HG03159 (cell line): ENCODE results near the gene SPRR1B.
"Not testable (repeated sequence)": the region's sequence is repeated elsewhere in the genome, so short reads cannot be mapped to it uniquely, and the experiment has no call there.

Source experiments
- ATAC-seq: cut with Tn5 transposase; IDR thresholded peaks from one replicate; pipeline ENCODE4 v1.9.1; 2021; ENCODE audit warnings: mild to moderate bottlenecking, moderate library complexity; ENCODE audit not compliant: unreplicated experiment

The SPRR1B gene, protein sequence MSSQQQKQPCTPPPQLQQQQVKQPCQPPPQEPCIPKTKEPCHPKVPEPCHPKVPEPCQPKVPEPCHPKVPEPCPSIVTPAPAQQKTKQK

DNA sequence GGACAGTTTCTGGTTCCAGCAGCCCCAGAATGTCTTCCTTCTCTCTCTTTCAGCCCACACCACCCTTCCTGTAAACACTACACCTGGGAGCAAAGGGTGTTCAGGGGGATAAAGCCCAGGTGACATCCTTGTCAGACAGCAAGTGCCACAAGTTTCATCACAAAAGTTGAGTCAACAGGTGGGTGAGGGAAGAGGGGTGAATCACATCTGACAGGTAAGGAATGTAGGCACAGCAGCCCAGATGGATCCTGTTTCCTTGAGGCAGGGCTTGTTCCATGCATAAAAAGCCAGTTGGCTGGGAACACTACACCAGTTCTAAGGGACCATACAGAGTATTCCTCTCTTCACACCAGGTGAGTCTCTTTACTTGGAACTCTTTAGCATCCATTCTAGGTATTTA lies at the start of gene SPRR1B:
TSS of gene SPRR1B (plus strand) at position 309 of the 400 bp plus-strand sequence. CDS start 1,143 bp downstream, outside the sequence.
- no peak for ATAC-seq

DNA sequence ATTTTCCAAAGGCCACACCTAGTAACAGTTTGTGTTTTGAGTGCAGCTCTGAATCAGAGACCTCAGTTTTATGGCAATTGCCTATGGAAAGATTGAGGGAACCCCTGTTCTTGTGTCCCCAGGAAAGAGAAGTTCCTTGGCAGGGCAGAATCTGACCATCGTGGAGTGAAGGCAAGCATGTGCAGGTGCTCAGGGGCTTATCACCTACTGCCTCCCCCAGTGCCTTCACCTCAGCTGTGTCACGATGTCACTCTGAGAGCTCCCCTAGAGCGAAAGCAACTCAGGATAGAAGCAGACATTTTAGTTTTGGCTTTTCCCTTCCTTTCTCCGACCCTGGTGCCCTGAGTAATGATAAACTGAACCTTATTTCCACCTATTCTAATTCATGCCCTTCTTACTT lies 48.9 kb upstream of the SPRR1B start:
- ATAC-seq = no peak

DNA sequence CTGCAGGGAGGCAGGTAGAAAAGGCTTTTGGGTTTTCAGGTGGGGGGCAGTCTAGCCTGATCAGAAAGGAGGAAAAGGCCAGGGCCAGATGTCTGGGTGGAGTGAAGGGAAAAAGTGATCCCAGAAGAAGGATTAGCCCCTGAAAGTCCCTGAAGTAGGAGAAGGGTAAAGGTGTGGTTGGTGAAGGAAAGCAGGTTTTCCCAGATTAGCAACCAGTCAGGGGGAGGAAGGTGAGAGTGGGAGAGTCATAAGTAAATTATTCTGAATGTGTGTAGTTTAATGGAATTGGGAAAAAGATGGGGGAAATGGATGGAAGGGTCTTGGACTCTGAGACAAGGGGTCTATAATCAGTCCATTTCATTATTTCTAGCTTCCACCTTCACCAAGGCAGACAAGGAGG lies 47.8 kb upstream of the SPRR1B start:
- ATAC-seq = no peak

DNA sequence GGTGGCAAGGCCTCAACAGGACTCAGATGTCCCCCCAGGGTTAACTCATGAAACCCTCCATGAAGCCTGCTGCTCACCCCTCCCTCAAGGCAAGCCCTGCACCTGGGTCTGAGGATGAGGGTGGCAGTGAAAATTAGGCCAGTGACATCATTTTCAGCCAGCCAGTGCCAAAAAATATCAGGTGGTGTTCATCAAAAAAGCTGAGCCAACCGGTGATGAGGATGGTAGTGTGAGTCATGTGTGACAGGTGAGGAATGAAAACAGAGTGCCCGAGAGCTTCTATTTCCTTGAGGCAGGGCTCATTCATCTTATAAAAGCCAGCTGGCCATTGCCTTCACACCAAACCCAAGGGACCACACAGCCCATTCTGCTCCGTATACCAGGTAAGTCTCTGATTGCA lies 47.3 kb upstream of the SPRR1B start, which contains the start of gene SPRR1A:
TSS of gene SPRR1A (plus strand) at position 339 of the 400 bp plus-strand sequence. CDS start 1,150 bp downstream, outside the sequence.
- ATAC-seq = no peak

DNA sequence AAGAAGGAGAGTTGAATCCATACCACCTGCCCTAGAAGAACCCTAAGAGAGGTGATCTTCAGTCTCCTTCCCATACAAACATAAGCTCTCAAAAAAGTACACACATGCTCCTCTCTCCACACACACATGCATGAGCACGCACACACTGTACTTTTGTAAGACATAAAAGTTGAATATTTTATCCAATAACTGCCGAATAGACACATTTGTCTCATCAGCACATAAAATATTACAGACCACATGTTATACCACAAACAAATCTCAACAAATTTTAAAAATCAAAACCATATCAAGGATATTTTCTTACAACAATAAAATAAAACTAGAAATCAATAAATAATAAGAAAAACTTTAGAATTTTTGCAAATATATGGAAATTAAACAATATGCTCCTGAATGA lies 44.4 kb upstream of the SPRR1B start:
- no peak for ATAC-seq

DNA sequence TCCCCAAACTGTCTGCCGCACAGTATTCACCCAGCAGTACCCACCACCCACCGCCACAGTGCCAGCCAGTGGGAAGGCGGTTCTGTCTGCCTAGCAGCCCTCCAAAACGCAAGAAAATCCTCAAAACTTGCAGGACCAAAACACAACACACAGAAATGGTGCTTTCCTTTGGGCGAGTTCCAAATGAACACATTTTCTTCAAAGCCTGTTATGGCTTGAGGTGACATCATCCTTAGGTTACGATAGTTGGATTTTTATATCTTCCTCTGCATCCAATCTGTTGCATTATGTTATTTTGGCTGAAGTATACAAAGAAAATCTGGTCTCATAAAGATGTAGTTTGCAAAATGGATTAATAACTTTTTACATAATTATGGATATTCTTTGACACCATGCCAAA lies 37.8 kb upstream of the SPRR1B start:
- no peak for ATAC-seq

DNA sequence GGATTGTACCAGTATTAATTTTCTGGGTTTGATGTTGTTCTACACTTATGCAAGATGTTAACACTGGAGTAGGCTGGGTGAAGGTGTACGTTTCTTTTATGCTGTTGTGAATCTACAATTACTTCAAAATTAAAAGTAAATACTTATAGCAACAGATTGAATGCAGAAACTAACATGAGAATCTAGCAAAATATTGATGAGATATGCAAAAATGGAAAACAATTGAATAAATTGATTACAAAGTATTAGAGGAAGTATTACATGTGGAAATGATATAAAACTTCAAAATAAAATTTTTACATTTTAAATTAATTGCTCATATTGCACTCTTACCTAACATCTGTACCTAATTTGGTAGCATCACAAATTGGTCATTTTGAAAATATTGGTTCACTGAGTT lies 35.2 kb upstream of the SPRR1B start:
- ATAC-seq = no peak

DNA sequence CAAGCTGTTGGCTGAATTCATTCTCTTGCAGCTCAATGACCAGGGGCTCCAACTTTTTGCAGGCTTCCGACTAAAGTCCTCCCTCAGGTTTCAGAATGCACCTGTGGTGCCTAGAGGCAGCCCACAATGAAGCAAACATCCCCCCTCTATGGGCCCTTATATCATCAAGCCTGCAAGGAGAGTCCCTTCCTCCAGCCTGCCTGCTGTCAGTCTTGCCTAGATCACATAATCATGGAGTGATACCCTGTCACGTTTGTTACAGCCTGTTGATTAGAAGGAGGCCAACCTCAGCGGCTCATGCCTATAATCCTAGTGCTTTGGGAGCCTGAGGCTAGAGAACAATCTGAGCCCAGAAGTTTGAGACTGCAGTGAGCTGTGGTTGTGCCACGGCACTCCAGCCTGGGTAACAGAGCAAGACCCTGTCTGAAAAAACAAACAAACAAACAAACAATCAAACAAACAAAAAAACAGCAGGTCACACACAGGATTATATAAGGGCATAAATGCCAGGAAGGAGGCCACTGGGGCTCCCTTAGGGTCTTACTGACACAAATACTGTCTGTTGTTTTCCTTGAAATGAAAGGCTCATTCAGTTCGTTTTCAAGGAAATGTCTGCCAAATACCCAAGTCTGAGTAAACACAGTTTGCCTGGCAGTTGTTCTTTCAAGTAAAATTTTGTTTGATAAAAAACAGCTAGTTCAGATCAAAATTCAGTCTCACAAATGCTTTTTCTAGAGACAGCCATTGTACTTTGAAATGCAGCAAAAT lies 34.2 kb upstream of the SPRR1B start:
- ATAC-seq = no peak

DNA sequence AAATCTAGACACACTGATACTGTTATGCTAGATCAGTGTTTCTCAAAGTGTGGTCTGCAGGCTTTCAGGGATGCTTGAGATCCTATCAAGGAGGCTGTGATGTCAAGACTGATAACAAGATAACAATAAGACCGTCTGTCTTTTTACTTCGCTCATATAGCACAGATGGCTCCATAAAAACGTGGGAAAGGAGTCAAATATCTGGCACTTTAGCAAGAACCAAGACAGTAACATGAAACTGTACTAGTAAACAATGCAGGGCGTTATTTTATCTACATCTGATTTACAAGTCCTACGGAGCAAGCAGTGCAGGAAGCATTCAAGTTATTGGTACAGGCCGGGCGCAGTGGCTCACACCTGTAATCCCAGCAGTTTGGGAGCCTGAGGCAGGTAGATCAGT lies 33.1 kb upstream of the SPRR1B start:
- no peak for ATAC-seq

DNA sequence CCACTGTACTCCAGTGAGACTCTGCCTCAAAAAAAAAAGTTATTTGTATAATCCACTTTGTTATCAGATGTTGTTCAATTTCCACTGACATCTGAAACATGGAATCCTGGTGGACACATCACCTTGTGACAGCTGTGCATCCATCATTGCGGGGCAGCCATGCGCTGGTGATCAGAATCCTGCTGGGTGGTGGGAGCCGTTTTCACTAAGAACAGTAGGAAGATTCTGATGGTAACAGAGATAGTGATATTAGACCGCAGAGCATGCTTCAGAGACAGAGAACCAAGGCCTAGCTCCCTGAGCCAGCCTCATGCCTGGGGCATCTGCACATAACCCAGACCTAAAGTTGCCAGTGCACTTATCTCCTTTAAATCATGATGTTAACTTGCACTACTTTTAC lies 32.5 kb upstream of the SPRR1B start:
- ATAC-seq = no peak

DNA sequence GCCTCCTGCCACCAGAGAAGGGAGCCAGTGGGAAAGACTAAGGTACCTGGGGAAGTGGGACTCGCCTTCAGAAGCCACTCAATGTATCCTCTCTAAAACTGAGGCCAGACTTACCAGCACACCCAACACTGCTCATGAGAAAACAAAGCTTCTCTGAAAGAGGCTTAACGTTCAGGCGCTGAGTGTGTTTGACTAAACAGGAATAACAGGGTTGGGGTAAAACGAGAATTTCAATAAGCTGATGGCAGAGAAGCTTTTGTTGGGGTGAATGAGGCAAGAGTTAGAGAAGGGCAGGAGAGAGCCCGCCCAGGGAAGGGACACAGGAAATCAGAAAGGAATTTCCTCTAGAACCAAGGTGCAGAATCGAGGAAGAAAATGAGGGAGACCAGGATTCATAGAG lies 31.2 kb upstream of the SPRR1B start:
- no peak for ATAC-seq

DNA sequence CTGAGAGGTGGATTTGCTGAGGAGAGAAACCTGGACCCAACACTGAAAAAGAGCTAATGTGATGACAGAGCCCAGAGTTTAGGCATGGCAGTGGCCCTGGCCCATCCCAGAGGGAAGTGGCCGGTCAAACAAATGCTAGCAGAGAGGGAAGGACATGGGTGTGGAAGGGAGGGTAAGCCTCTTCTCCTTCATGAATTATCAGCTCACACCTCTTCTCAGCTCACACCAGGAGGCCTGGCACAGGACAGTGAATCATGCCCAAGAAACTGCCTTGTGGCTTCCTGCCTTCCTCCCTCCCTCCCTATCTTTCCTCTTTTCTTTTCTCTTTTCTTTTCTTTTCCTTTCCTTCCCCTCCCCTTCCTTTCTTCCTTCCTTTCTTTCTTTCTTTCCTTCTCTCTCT lies 30.7 kb upstream of the SPRR1B start:
- no peak for ATAC-seq

DNA sequence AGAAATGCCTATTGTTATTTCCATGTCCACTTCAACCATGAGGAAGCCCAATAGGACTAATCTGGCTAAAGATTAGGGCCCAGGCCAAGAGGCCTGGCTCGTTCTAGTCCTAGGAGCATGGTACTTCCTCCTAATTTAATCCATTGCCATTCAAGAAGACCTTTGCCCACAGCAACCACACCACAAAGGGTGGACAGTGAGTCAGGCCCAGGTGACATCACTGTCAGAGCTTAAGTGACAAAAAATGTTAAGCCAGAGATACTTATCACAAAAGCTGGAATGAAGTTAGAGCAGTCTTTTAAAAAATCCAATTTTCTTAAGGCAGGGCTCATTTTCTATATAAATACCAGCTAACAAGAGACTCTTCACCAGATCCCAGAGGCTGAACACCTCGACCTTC lies 29.6 kb upstream of the SPRR1B start, which contains the start of gene SPRR3:
TSS of gene SPRR3 (plus strand) at position 368 of the 400 bp plus-strand sequence. CDS start 1,272 bp downstream, outside the sequence.
- no peak for ATAC-seq

DNA sequence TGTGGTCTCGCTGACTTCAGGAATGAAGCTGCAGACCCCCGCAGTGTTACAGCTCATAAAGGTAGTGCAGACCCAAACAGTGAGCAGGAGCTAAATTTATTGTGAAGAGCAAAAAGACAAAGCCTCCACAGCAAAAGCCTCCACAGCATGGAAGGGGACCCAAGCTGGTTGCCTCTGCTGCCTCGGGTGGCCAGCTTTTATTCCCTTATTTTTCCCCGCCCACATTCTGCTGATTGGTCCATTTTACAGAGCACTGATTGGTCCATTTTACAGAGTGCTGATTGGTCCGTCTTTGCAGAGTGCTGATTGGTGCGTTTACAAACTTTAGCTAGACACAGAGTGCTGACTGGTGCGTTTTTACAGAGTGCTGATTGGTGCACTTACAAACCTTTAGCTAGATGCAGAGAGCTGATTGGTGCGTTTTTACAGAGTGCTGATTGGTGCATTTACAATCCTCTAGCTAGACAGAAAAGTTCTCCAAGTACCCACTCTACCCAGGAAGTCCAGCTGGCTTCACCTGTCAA lies 19.7 kb upstream of the SPRR1B start:
- not testable (repeated sequence) for ATAC-seq

DNA sequence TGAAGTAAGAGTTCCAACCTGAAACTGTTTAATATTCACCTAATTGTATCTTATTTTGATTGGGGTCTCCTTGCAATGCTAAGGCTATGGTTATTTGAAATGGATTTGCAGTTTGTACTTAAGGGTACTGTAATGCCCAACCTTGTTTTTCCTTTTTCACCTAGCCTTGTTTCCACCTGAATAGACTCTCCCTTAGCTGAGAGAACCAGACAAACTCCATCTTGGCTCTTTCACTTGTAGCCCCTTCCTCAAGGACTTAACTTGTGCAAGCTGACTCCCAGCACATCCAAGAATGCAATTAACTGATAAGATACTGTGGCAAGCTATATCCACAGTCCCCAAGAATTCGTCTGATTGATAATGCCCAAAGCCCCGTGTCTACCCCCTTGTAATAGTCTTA lies 9.2 kb upstream of the SPRR1B start:
- not testable (repeated sequence) for ATAC-seq

DNA sequence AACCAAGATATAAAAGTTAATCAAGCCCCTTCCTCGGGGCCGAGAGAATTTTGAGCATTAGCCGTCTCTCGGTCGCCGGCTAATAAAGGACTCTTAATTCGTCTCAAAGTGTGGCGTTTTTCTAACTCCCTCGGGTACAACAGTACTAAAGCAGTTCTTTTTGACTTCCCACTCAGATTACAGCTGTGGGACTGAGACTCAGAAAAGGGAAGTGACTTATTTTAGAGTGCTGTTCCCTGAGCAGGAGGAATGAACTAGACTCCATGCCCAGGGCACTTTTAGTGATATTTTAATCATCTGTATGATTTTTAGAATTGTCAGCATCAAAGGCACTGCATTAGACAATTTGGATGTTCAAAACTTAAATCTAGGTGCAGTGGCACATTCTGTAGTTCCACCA lies 8.7 kb upstream of the SPRR1B start:
- ATAC-seq = not testable (repeated sequence)

DNA sequence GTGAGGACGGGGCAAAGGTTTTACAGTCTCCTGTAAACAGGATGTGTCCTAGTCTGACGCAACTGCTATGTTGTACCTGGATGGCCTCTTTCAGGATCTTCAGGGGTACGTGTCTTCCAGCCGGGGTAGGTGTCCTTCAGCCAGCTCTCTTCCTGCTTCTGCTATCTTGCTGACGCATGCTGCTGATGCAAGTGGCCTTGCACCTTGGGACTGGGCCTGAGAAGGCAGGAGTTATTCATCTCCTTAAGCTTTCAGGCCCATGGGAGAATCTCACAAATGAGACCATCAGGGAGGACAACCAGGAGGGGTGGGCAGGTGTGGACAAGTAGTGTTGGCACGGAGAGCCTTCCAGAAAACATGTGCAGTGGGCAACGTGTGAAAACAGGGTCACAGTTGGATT lies 7.9 kb upstream of the SPRR1B start:
- no peak for ATAC-seq

DNA sequence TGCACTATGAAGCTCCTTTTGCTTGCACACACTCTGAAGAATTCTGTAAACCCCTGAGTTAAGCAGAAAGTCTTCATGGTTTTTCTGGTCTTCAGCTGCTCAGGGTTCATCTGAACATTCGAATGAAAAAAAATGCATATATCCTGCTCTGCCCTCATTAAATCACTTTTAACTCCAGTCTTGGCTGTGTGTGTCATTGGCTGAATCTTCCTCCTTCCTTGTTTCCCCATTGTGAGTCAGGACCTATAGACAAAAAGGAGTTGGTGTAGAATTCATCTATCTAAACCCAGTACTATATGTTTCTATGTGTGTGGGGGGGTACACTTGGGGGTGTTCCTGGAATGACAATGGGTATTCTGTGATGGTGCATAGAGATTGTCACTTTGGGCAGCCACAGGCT lies 6.6 kb upstream of the SPRR1B start:
- no peak for ATAC-seq

DNA sequence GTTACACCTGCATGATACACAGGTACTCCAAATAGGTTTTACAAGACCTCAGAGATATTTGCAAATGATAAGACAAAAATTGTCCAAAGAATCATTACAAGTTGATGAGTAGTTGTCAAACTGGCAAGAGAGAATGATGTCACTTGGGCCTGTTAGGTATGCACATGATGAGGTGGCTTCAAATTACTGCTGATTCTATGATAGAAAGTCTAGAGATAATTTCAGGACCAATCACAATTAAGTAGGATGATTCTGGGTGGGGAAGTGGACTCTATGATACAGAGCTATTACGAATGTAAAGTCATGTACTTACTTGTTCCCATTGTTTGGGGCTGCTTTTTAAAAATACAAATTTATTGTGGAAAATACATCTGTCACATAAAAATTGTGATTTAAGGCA lies 5.2 kb upstream of the SPRR1B start:
- no peak for ATAC-seq

DNA sequence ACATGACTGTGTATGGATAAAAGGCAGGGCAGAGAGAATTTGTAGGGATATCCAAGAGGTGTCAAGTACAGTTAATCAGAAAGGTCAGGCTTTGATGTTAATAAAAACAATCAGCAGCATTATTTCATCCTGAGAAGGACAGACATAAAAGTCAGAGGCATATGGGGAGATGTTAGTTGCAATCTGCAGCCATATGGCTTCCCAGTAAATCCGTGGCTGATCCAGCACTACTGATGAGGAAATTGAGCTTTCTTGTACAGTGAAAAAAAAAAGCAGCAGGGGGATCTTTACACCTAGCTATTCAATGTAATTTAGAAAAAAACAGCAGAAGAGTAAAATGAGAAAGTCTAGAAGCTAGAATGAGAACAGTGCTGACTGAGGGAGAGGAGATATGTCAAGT lies 2.2 kb upstream of the SPRR1B start:
- ATAC-seq = no peak

DNA sequence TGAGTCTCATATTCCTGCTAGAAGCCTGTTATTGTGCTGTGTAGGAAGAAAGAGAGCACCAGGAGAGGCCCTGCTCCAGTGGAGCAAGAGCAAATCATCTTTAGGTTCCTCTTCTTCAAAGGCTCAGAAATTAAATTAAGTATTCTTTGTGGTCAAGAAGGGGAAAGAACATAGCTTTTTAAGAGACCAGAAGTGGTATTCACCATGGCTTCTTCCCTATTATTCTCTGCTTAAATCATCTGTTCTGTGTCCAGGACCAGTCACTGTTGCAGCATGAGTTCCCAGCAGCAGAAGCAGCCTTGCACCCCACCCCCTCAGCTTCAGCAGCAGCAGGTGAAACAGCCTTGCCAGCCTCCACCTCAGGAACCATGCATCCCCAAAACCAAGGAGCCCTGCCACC lies 1.1 kb downstream of the SPRR1B start:
- no peak for ATAC-seq

DNA sequence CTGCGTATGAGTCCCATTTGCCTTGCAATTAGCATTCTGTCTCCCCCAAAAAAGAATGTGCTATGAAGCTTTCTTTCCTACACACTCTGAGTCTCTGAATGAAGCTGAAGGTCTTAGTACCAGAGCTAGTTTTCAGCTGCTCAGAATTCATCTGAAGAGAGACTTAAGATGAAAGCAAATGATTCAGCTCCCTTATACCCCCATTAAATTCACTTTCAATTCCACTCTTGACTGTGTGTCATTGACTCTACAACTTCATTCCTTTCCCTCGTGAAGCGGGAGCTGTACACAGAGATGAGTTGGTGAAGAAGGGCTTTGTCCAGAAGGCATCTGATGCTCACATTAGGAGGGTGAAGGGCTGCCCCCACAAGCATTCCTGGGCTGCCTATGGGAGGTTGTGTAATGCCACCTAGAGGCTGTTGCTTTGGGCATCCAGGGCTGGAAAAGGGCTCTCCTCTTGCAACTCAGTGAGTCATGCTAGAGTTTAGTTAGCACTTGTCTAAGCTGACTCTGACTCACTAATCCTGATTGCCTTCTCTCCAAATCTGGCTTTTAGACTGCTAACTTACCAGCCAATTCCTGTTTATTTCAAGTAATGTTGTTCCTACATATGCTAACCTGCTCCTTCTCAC lies 1.8 kb downstream of the SPRR1B start:
- ATAC-seq = no peak
